HTR-8/SVneo (cell line): Measurements from ENCODE around the gene KIF1A.

Source experiments
- DNase-seq: peaks from one replicate; pipeline ENCODE4 v3.0.0; 2011; ENCODE audit warnings: low spot score, mixed read lengths; ENCODE audit not compliant: insufficient read length
- FAIRE-seq: peaks from 2 replicates; lab custom pipeline; 2011; peaks lifted over from hg19 to GRCh38; lab: Jason Lieb, UNC

The KIF1A gene

GRCh38 chr2:240726876-240727275, 93.1 kb downstream of the KIF1A start:
- no peak for DNase-seq
- no peak for FAIRE-seq

GRCh38 chr2:240725671-240726070, 94.3 kb downstream of the KIF1A start:
- DNase-seq (no peak), FAIRE-seq (no peak)

GRCh38 chr2:240725266-240725665, 94.8 kb downstream of the KIF1A start:
- FAIRE-seq (no peak), DNase-seq (no peak)

GRCh38 chr2:240724431-240724830, 95.6 kb downstream of the KIF1A start:
- FAIRE-seq (no peak), DNase-seq (no peak)

GRCh38 chr2:240723851-240724250, 96.2 kb downstream of the KIF1A start:
- FAIRE-seq (no peak), DNase-seq (no peak)

GRCh38 chr2:240722796-240723735, 97.0 kb downstream of the KIF1A start:
- FAIRE-seq, result no peak

GRCh38 chr2:240722376-240722775, 97.6 kb downstream of the KIF1A start:
- no peak for FAIRE-seq
- DNase-seq, result no peak

More at GRCh38 chr2:240722796-240723735, 97.0 kb downstream of the KIF1A start:
- DNase-seq, result no peak

- FAIRE-seq (no peak), DNase-seq (no peak)
These were observed 98.3 kb downstream of the KIF1A start for GRCh38 chr2:240721596-240722180.

- DNase-seq (no peak), FAIRE-seq (no peak)
These were observed 99.1 kb downstream of the KIF1A start for GRCh38 chr2:240720686-240721595.

GRCh38 chr2:240719676-240720545, 100.1 kb downstream of the KIF1A start:
- no peak for FAIRE-seq
- no peak for DNase-seq

GRCh38 chr2:240718896-240719490, 101.0 kb downstream of the KIF1A start:
- FAIRE-seq, result no peak
- DNase-seq, result no peak

- no peak for FAIRE-seq
These were observed 102.1 kb downstream of the KIF1A start for GRCh38 chr2:240717681-240718581.

GRCh38 chr2:240717181-240717641, 102.8 kb downstream of the KIF1A start:
- FAIRE-seq (no peak), DNase-seq (no peak)

More at GRCh38 chr2:240717681-240718581, 102.1 kb downstream of the KIF1A start:
- no peak for DNase-seq

- FAIRE-seq (no peak), DNase-seq (no peak)
These were observed 103.8 kb downstream of the KIF1A start for GRCh38 chr2:240716130-240716798.

GRCh38 chr2:240714747-240715725, 105.0 kb downstream of the KIF1A start:
- no peak for DNase-seq

More at GRCh38 chr2:240714747-240715725, 105.0 kb downstream of the KIF1A start:
- FAIRE-seq, result no peak
